HG02571 (cell line): ENCODE results near the gene LMO1.

ENCODE experiments used
- ATAC-seq: cut with Tn5 transposase; IDR thresholded peaks from one replicate; pipeline ENCODE4 v1.9.1; 2021; ENCODE audit warnings: mild to moderate bottlenecking, moderate library complexity; ENCODE audit not compliant: unreplicated experiment

LMO1 gene

DNA sequence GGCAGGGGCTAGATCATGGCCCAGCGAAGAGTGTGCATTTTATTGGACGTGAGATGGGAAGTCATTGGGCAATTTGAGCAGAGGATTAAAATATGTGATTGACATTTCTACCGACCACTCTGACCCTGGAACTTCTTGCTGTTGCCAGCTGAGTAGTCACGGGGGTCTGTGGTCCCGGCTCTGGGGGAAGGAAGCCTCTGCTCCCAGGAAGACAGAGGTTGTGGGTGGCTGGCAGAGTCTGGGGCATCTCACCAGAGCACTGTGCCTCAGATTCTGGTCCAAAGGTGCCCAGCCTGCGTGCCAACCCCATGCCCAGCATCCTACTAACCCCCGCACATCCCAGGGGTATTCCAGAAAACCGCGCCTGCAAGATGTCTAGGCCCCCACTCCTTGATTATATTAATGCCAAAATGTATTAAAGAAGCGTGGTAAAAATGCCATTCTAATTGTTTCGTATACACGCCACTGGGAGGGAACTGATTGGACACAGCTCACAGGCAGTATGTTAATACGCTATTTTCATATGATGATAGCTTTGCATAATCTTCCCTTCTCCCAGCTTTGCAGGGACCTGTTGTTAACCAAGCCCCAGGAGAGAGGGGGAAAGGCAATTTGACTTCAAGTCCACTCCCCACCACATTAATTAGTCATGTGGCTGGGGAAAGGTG lies 25.3 kb upstream of the LMO1 start:
- no peak for ATAC-seq

DNA sequence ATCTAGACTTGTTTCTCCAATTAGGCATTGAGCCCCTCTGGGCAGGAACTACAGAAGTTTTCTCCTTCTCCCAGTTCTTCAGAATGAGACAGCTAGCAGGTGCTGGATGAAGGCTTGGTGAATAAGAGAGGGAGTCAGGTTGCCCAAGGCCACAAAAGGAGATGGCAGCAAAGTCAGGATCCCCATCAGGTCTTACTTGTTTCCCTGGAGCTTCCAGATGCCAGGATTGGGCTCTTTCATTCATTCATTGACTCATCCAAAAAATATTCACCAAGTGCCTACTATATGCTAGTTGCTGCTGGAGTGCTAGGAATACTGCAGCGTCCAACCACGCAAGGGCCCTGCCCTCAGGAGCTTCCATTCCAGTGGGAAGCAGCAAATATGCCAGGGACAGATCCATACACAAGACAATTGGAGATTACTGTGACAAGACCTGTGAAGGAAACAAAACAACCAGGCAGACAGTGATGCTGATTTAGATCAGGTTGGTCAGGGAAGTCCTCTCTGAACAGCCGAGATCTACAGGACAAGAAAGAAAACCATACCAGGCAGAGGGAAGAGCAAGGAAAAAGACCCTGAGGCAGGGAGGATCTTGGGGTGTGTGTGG lies 24.6 kb upstream of the LMO1 start:
- no peak for ATAC-seq

DNA sequence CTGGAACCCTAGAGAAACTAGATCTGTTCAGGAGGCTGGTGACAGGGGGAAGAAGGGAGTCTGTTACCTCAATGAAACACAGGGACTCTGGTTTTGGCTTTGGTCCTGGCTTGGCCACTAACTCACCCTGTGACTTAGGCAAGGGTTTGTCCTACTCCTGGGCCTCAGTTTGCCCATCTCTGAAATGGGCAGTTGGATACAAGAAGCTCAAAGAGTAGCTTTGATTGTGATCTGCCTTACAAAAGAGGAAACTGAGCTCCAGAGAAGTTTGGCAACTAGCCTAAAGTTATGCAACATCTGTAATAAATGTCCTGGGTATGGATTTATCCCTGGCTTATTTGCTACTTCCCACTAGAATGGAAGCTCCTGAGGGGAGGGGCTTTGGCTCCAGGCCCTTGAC lies 24.0 kb upstream of the LMO1 start:
- ATAC-seq, result no peak

DNA sequence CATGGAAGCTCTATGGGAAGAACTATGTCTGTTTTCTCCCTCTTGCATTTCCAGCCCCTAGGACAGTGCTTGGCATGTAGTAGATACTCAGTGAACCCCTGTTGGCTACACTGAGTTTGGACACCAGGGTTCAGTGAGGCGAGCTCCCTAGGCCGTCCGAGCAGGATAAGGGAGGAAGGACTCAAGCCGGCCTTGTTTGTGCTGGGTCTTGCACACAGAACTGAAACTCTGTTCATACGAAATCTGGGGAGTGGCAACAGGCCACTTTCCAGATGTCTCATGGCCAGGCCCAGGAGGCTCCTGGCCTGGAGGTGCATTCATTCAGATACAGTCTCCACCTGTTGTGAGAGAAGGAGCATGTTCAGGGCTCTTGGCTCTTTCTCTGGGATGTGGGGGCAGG lies 23.6 kb upstream of the LMO1 start:
- no peak for ATAC-seq

DNA sequence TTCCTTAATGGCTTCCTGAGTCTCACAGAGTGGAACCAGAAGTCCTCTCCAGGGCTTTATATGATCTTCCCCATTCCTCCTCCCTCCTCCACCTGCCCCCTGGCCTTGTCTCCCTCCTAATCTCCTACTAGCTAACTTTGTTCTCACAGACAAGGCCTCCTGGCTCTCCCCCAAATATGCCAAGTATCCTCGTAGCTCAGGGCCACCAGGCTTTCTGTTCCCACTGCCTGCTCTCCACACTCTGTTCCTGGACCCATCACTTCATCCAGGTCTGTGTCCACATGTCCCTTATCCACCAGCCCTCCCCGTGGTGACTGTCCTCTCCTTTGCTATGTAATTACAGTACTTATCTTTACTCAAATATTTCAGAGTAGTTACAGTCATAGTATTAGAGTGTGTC lies 23.2 kb upstream of the LMO1 start:
- no peak for ATAC-seq

DNA sequence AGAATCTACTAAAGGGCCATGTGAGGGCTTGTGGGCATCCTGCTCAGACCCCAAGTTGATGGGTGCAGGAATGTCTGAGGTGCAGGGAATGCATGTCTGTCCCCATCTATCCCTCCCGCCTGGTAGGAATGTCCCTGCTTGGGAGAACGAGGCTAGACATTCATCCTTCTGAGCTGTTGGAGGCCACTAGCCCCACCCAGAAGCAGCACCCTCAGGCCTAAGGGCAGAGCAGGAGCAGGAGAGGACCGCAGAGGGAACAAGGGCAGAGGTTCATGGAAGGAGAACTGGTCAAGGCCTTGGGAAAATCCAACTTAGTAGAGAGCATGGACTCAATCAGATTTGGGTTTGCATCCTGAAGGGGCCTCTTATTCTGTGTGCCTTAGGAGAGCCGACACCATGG lies 22.1 kb upstream of the LMO1 start:
- ATAC-seq, result no peak

DNA sequence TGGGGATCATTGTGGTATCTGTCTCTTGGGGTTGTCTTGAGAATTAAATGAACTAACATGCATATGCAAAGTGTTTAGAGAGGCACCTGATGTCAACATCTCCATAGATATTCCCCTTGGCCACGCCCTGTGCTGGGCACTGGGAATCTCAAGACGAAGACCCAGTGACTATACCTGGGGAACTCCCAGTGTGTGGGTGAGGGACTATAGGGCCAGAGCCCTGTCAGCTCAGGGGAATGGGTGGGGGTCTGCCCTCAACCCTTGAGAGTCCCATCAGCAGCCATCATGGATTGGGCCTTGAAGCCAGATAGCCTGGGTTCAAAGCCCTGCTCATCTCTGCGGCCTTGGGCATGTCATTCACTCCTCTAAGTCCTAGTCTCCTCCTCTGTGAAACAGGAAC lies 21.6 kb upstream of the LMO1 start:
- ATAC-seq, result no peak

DNA sequence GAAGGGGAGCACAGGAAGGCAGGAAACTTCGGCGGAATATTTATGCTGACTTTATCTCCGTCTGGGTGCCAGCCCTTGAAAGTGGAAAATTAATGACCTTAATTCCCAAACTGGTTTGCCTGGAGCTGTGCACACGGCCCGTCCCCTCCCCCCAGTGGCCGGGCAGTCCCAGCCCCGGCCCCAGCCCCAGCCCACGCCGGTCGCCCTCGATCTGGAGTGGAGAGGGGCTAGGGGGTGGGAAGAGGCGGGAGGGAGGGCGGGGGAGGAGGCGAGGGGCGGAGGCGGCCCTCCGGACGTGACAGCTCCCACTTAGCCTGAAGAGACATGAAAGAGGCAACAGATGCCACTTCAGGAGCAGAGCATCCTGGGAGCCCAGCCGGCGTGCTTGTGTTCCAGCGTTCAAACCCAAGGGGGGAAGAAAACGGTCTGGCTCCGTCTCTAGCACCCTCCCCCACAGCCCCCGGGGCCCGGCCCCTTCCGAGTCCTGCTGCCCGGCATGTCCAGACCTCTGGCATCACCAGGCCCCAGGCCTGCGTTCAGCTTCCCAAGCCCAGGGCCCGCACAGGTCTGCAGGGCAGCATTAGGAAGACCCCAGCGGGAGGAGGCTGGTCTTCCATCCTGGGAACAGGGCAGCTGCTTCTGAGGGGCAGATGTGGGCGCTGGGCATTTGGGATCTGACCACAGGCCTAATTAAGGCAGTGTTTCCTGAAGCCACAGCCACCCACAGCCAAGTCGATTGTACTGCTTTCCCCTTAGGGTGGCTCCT lies 20.0 kb upstream of the LMO1 start:
- ATAC-seq, result no peak

DNA sequence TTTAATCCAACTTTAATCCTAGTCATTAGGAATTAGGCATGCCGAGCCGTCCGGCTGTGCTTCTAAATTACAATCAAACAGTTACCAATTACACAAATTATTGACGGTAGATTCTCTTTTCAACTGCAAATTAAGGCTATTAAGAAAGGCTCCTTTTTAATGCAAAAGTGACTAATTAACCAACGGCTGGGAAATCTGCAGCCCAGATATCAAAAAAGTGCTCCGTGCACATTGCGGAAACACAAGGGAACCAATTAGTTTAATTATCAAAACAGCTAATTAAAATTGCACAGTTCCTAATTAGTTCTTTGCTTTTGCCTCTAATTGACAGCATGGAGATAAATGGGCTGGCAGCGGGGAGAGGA lies 19.4 kb upstream of the LMO1 start:
- no peak for ATAC-seq

DNA sequence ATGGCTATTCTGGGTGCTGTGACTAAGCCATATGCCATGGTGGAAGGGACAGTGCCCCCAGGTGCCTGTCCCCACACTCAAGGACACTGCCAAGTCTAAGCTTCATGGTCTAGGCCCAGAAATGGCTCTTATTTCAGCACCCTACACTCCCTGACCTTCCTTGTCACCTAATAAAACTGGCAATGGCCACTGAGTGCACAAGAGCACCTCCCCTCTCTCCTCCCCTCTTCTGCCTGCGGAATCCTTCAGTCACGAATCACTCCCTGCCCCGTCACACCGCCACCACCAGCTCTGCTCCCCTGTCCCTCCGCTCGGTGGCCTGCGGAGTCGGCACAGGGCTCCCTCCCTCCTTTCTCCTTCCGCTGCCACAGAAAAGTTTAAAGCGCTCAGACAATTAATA lies 19.0 kb upstream of the LMO1 start:
- ATAC-seq, result no peak

DNA sequence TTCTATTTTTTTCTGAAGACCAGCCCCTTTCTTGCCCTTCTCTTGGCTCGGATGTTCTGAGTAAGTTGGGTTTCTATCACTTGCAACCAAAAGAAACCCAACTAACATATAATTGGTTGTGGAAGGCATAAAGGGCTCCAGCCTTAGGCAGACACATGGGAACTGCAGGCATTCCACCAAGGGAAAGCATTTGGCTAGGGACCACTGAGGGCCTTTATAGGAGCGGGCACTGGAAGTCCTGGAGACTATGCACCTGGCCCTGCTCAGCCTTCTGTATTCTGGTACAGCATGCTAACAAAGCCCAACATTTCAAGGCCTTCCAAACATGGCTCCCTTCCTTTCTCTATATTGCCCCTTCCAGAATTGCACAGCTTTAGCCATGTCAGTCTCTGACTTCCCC lies 17.6 kb upstream of the LMO1 start:
- no peak for ATAC-seq

DNA sequence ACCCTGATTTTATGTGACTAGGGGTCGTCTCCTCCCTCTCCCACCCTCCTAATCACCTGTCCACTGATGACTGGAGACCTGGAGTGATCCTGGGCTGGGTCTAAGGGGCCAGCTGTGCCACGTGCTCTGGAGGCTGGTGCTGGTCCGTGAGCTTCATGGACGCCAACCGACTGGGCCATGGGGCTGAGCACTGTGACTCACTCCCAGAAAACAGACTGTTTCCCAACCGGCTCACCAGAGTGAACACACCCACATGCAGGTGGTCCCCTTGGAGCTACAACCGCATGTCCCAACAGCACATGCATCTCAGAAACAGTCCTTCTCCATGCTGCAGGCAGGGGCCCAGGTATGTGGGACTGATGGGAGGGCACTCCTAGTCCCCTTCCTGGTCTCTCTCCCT lies 14.0 kb upstream of the LMO1 start:
- ATAC-seq, result no peak

DNA sequence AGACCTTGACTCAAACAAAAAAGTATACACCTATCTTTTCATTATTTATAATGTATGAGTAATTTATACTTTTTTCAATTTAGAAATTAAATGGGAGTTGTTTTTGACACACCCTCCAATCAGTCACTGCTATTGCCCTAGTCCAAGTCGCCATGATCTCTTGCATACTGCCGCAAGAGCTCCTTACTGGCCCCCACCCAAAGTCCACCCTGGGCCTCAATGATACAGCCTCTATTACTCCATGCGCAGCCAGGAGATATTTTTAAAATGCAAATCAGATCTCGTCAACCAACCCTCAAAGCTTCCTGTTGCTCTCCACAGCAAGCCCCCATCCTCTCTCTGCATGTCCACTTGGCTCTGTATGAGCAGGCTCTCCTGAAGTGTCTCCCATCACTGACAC lies 12.8 kb upstream of the LMO1 start:
- no peak for ATAC-seq

DNA sequence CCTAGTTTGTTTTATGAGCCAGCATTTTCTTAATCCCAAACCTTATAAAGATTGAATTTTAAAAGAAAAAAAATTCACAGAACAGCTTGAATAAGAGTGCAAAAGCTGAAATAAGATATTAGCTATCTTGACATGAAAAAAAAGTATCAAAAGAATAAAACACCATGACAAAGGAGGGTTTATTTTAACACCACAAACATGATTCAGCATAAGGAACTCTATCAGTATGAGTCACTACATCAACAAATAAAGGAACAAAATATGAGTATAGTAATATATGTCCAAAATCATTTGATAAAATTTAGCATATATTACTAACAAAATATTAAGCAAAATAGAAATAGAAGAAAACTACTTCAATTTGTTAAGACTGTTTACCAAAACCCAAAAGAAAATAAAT lies 9.6 kb upstream of the LMO1 start:
- ATAC-seq, result no peak

DNA sequence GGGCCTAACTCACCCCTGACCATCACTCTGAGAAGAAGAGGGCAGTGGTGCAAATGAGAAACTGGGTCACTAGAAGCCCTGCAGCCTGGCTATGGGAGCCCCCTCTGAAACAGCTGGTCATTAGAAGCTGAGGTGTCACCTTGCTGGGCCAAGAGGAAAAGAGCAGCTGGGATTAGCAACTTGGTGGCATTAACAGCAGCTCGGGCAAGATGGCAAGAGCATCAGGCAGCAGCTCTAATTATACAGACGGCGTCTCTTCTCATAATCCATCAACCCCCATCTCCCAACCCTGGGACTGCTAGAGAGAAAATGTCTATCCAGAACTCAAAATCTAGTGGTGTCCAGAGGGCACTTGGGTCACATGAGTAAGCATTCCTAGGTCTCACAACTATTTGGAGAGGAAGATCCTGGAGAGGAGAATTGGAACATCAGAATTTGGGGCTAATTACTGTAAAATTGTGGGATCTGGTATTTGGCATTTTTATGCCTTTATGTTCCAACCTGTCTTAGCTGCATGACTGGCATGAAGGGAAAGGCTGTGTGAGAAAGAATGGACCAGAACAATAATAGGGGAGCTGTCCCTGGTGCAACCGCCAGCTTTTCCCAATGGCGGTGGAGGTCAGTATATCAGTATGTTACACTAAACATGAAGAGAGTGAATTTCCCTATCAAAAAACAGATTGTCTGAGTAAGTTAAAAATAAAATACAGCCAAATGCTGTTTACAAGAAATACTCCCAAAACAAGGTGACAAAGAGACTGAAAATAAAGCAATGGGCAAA lies 7.6 kb upstream of the LMO1 start:
- ATAC-seq, result no peak

DNA sequence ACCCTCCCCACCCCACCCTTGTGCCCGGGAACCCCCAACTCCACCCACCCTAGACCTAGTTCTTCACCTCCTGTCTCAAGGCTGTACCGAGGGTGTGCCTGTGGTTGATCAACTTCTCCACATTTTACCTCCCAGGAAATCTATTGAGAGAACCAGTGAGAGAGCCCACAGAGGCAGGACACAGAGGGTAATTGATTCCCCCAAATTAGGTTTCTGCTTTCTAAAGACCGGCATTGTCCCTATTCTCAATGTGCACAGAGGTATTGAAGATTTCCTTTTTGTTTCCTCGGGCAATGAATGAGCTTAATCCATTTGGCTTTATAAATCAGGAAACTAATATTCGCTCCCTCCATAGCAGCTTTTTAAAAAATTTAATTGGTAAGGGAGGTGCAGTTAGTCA lies 6.0 kb upstream of the LMO1 start:
- no peak for ATAC-seq

DNA sequence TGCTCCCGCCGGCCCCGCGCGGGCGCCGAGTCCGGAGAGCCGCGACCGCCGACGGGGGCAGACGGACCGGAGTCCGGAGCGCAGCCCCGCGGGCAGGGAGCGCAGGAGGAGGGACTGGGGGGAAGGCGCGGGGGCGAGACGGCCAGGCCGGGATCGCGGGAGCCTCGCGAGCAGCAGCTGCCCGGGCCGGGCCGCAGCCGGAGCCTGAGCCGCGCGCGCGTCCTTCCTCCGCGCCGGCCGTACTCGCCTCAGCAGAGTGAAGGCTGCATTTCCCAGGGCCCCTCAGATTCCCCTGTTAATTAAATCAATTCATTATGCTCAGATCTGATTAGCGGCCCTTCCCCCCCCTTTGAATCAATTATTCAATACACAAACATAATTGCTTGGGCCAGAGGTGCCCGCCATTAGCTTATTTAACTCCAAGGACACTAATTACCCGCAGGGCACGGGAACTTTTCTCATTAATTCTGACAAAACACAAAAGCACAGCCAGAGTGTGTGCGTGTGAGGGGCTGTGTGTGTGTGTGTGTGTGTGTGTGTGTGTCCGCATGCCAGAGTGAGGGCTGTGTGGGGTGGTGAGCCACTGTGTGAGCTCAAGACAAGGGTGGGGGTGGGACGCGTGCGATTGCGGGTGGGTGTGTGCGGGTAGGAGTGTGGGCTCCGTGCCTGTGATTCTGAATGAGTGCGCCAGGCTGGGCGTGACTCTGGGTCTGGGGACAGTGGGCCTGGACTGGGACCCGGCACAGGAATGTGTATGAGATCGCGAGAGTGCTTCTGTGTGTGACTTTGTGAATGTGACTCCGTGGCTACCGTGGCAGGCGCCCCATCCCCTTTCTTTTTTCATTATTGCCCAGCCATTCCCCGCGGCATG lies 5.1 kb upstream of the LMO1 start:
- no peak for ATAC-seq

DNA sequence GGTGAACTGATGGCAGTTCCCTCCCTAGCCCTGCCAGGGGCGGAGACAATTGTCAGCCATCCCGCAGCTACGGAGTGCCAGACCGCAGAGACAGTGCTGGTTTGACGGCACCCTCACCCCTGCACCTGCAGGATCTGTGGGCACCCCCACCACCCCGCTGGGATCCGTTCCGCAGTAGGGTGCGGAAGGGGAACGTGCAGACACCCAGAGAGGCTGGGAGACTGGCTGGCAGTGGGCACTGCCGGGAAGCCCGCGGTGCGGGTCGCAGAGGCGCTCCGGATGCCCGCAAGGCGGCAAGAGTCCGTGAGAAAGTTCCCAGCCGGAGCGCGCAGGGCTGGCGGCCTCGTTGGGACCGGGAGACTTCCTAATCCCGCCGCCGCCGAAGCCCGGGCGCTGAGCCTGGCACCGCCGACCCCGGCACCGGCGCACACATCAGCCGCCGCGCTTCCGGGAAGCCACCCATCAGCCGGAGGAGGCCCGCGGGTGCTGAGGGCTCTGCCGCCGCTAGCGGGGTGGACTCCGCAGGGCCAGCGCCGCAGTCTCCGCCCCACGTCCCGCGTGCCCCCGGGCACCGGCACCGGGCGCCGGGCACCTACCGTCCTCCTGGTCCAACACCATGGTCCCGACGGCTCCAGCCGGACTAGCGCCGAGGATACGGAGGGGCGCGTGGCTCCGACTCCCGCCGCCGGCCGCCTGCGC lies 4.3 kb upstream of the LMO1 start:
- no peak for ATAC-seq

DNA sequence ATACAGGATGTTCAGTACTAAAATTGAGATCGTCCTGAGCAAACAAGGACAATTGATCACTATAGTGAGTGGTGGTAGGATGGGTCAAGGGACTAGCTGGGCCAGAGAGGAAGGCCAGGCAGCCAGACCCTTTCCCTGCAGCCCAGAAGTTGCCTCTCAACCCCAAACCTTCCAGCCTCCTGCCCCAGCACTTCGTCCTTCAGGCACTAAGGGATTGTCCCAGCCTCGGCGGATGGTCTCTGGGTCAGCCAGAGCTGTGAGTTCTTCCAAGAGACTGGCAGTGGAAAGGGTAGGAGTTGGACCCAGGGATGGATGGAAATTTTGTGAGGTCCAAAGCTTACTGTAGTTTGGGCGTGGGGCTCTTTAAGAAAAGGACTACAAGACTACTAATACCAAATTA lies 3.6 kb upstream of the LMO1 start:
- ATAC-seq, result no peak
